IMR-90 (cell line): ENCODE measurements around the gene LIMS3. TPM values are rescaled to one million over a fixed set of nuclear protein-coding genes. Genes with fewer than 3 reads are reported as not detected.
"Not testable (repeated sequence)": the region's sequence is repeated elsewhere in the genome, so short reads cannot be mapped to it uniquely, and the experiment has no call there.

Experiments
- ATAC-seq: fragments of 200-7000 bp; cut with Tn5 transposase; 2 replicates; pipeline ENCODE4 v1.9.1; 2020; ENCODE audit warnings: low read depth, mild to moderate bottlenecking, moderate library complexity
- Bru-seq: library from RNA; stranded (reverse); fragments of 400-500 nt; gene quantifications from one replicate; lab custom pipeline; 2021; lab: Mats Ljungman, UMichigan
- BruChase-seq, 2 experiments: library from RNA; stranded (reverse); fragments of 400-500 nt; gene quantifications; one replicate each; lab custom pipeline; 2021; lab: Mats Ljungman, UMichigan
- BruUV-seq: library from RNA; stranded (reverse); fragments of 400-500 nt; replicated peaks from 2 replicates; lab custom pipeline; 2021; lab: Mats Ljungman, UMichigan
- CTCF ChIA-PET: fragments of 300-600 bp; formaldehyde crosslinking; extraction: SDS; loops from one replicate; lab custom pipeline; 2021; ENCODE audit warnings: antibody characterized with exemption; lab: Yijun Ruan, JAX
- POLR2A ChIA-PET: fragments of 300-600 bp; sonication (Branson Sonifier 250); formaldehyde crosslinking; loops from one replicate; lab custom pipeline; 2022; ENCODE audit warnings: antibody characterized with exemption; ENCODE audit not compliant: unreplicated experiment; lab: Charles Lee
- DNase-seq: peaks from one replicate; pipeline ENCODE4 v3.0.0; 2013
- H2AFZ ChIP-seq: replicated peaks from 2 replicates; pipeline ENCODE3; 2013; ENCODE audit warnings: low read length, mild to moderate bottlenecking; ENCODE audit not compliant: poor library complexity
- H2AK5ac ChIP-seq: 2 replicates; pipeline ENCODE4 v1.6.1; 2013; ENCODE audit warnings: low read depth, low read length, inconsistent platforms
- H2AK9ac ChIP-seq: replicated peaks from 2 replicates; pipeline ENCODE3; 2013; ENCODE audit warnings: mild to moderate bottlenecking, low read depth, low read length, moderate library complexity; ENCODE audit not compliant: poor library complexity
- H2BK120ac ChIP-seq: 2 replicates; pipeline ENCODE4 v1.6.1; 2013; ENCODE audit warnings: low read depth, low read length, inconsistent platforms
- H2BK15ac ChIP-seq: 3 replicates; pipeline ENCODE4 v1.6.1; 2013; ENCODE audit warnings: low read depth, low read length, inconsistent platforms
- H2BK20ac ChIP-seq: 2 replicates; pipeline ENCODE4 v1.6.1; 2013; ENCODE audit warnings: low read depth, mild to moderate bottlenecking, inconsistent platforms, low read length, moderate library complexity
- H2BK5ac ChIP-seq: 2 replicates; pipeline ENCODE4 v1.6.1; 2013; ENCODE audit warnings: mild to moderate bottlenecking, low read depth, low read length, inconsistent platforms; ENCODE audit not compliant: poor library complexity, severe bottlenecking
- H3K14ac ChIP-seq: replicated peaks from 2 replicates; pipeline ENCODE4 v1.6.1; 2013; ENCODE audit warnings: low read depth, low read length, inconsistent platforms
- H3K18ac ChIP-seq: 2 replicates; pipeline ENCODE4 v1.6.1; 2013; ENCODE audit warnings: low read depth, low read length, control low read depth
- H3K23ac ChIP-seq: 2 replicates; pipeline ENCODE4 v1.6.1; 2013; ENCODE audit warnings: low read depth, low read length, inconsistent platforms
- H3K27ac ChIP-seq: 2 replicates; pipeline ENCODE4 v1.5.1; 2013; ENCODE audit warnings: mild to moderate bottlenecking, control low read depth, low read length; ENCODE audit not compliant: insufficient read depth
- H3K27me3 ChIP-seq: 2 replicates; pipeline ENCODE4 v1.6.1; 2013; ENCODE audit warnings: low read length; ENCODE audit not compliant: control insufficient read depth, insufficient read depth
- H3K36me3 ChIP-seq: 2 replicates; pipeline ENCODE4 v1.6.1; 2013; ENCODE audit warnings: low read length, mixed read lengths; ENCODE audit not compliant: control insufficient read depth, insufficient read depth
- H3K4ac ChIP-seq: 2 replicates; pipeline ENCODE4 v1.6.1; 2013; ENCODE audit warnings: low read depth, low read length, inconsistent platforms
- H3K4me1 ChIP-seq: 2 replicates; pipeline ENCODE4 v1.6.1; 2013; ENCODE audit warnings: low read length, mixed read lengths; ENCODE audit not compliant: control insufficient read depth, insufficient read depth
- H3K4me2 ChIP-seq: 2 replicates; pipeline ENCODE4 v1.6.1; 2013; ENCODE audit warnings: low read depth, mild to moderate bottlenecking, control low read depth, low read length, moderate library complexity
- H3K4me3 ChIP-seq: 2 replicates; pipeline ENCODE4 v1.5.1; 2013; ENCODE audit warnings: low read depth, mild to moderate bottlenecking, control low read depth, low read length, moderate library complexity; ENCODE audit not compliant: insufficient read depth
- H3K56ac ChIP-seq: 2 replicates; pipeline ENCODE4 v1.6.1; 2013; ENCODE audit warnings: low read length, inconsistent platforms; ENCODE audit not compliant: insufficient read depth; ENCODE audit errors: extremely low read depth
- H3K79me1 ChIP-seq, 2 experiments: 2 replicates each; pipeline ENCODE4 v1.6.1; 2013; ENCODE audit warnings: low read length in 2 of 2, inconsistent platforms in 1 of 2, low read depth in 1 of 2
- H3K9ac ChIP-seq: 2 replicates; pipeline ENCODE4 v1.6.1; 2013; ENCODE audit warnings: low read depth, low read length, control low read depth
- H3K9me1 ChIP-seq: 2 replicates; pipeline ENCODE4 v1.6.1; 2013; ENCODE audit warnings: low read length, inconsistent platforms; ENCODE audit not compliant: insufficient read depth
- H3K9me3 ChIP-seq: 2 replicates; pipeline ENCODE4 v1.6.1; 2013; ENCODE audit warnings: low read length; ENCODE audit not compliant: control insufficient read depth, insufficient read depth
- H4K20me1 ChIP-seq: 2 replicates; pipeline ENCODE4 v1.6.1; 2013; ENCODE audit warnings: low read length, inconsistent platforms; ENCODE audit not compliant: insufficient read depth
- H4K5ac ChIP-seq: 2 replicates; pipeline ENCODE4 v1.6.1; 2013; ENCODE audit warnings: mild to moderate bottlenecking, low read depth, low read length, control low read depth
- H4K8ac ChIP-seq, 2 experiments: 2 replicates each; pipeline ENCODE4 v1.6.1; 2013; ENCODE audit warnings: low read depth in 2 of 2, low read length in 2 of 2, control low read depth in 1 of 2, inconsistent platforms in 1 of 2
- H4K91ac ChIP-seq: 2 replicates; pipeline ENCODE4 v1.6.1; 2013; ENCODE audit warnings: low read depth, low read length, inconsistent platforms; ENCODE audit not compliant: insufficient read depth
- WGBS, 2 experiments: methylation state at CpG; one replicate each; pipeline versions ENCODE4 v1.1.5 to v1.1.7; 2013; ENCODE audit warnings: missing lambda C conversion rate in 2 of 2; ENCODE audit not compliant: insufficient read length in 1 of 2; ENCODE audit errors: extremely low coverage in 2 of 2; 5-methylcytosine and 5-hydroxymethylcytosine counted together
- dilution Hi-C: fragments of 300-500 bp; cut with HindIII; formaldehyde crosslinking; loops from one replicate; pipeline ENCODE4 v1.14.3; 2018; ENCODE audit warnings: low sequenced_read_pairs; ENCODE audit not compliant: unreplicated experiment
- in situ Hi-C: fragments of 300-500 bp; cut with MboI; formaldehyde crosslinking; loops from 3 replicates; pipeline ENCODE4 v1.14.3; 2019; ENCODE audit warnings: low sequenced_read_pairs, inconsistent platforms, mixed read lengths
- intact Hi-C: fragments of 100-400 bp; cut with micrococcal nuclease; formaldehyde crosslinking; loops from 2 replicates; pipeline ENCODE4 v1.10.0; 2022
- long read RNA-seq: library from polyadenylated mRNA; unstranded; transcript quantifications from one replicate; pipeline ENCODE4 v2.0.0, GENCODE V29; 2021; ENCODE audit not compliant: unreplicated experiment
- polyA plus RNA-seq, 3 experiments: library from polyadenylated mRNA; depleted of rRNA; stranded (reverse); fragments of >200 nt; gene quantifications; 2 replicates each; pipeline ENCODE4 v1.2.3, GENCODE V29; 2012; ENCODE audit warnings: low replicate concordance in 1 of 3
- total RNA-seq: library from RNA; depleted of rRNA; stranded (reverse); fragments of >200 nt; gene quantifications from 2 replicates; pipeline ENCODE4 v1.2.3, GENCODE V29; 2012; rRNA removed

Gene LIMS3, protein sequence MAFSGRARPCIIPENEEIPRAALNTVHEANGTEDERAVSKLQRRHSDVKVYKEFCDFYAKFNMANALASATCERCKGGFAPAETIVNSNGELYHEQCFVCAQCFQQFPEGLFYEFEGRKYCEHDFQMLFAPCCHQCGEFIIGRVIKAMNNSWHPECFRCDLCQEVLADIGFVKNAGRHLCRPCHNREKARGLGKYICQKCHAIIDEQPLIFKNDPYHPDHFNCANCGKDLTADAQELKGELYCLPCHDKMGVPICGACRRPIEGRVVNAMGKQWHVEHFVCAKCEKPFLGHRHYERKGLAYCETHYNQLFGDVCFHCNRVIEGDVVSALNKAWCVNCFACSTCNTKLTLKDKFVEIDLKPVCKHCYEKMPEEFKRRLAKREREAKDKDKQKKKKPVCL
- total RNA-seq (4.4 and 12.7 TPM in 2 replicates), polyA plus RNA-seq (2012; rRNA removed) (0.44 and 0.99 TPM in 2 replicates), Bru-seq, nascent RNA (not detected), BruChase-seq, experiment 1, labeled RNA remaining after a 6-hour chase (not detected), BruChase-seq, experiment 2, labeled RNA remaining after a 2-hour chase (not detected)
- polyA plus RNA-seq (2012; cell fraction: cytosol; rRNA removed) = 1.6 and 2.0 TPM in 2 replicates
- 4.4 and 16.1 TPM in 2 replicates for polyA plus RNA-seq (2012; cell fraction: nucleus; rRNA removed; ENCODE audit: low replicate concordance)
- long read RNA-seq = 0 reads

DNA sequence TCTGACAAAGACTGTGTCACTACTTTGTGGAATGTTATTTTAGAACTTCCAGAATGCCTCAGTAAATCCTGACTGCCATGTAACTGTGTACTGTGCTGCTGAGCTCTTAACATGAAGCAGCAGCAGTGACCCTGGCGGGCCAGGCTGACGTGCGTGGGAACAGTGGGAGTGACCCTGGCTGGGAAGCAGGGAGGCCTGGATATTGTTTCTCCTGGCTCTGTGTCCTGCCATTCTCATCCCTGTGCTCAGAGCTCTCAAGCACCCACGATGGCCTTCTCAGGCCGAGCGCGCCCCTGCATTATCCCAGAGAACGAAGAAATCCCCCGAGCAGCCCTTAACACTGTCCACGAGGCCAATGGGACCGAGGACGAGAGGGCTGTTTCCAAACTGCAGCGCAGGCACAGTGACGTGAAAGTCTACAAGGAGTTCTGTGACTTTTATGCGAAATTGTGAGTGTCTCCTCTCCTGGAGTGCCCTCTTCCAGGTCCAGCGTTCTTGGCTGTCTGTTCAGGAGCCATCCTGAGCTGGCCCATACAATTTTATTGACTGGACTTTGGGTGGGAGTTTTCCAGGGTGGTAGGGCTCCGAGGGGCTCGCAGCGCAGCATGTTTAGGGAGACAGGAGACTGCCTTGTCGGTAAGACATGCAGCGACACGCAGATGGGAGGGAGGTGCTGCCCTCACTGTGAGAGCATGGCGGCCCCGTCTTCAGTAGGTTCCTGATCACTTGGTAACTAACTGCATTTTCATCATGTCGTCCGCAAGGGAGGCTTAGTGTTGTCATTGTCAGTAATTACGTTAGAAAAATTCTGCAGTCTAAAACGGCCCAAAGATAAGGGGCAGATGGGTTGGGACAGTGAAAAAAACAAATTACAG, at the start of gene LIMS3:
TSS of gene LIMS3 (plus strand) at position 227 of the 875 bp plus-strand sequence. CDS start at position 268, 41 bp downstream.
- H3K27ac ChIP-seq, CTCF ChIA-PET, H4K91ac ChIP-seq, DNase-seq, H3K18ac ChIP-seq, H3K4me2 ChIP-seq, H4K8ac ChIP-seq, POLR2A ChIA-PET, H2BK5ac ChIP-seq, ATAC-seq, H3K4ac ChIP-seq, intact Hi-C loops, H2BK120ac ChIP-seq, H4K20me1 ChIP-seq, H3K9me1 ChIP-seq, H2BK15ac ChIP-seq, H2AFZ ChIP-seq, dilution Hi-C loops, H3K9ac ChIP-seq, H2AK9ac ChIP-seq, H2BK20ac ChIP-seq, H3K23ac ChIP-seq, H3K79me1 ChIP-seq, H4K5ac ChIP-seq, H3K9me3 ChIP-seq, H3K27me3 ChIP-seq, H3K36me3 ChIP-seq, H3K14ac ChIP-seq, H3K4me1 ChIP-seq, in situ Hi-C loops, H2AK5ac ChIP-seq, H3K56ac ChIP-seq, H3K4me3 ChIP-seq: not testable (repeated sequence)
- no CpG with 5 or more reads among the region's 28 CpGs for WGBS, 2 experiments
- BruUV-seq = TSS peak; percentile 54

DNA sequence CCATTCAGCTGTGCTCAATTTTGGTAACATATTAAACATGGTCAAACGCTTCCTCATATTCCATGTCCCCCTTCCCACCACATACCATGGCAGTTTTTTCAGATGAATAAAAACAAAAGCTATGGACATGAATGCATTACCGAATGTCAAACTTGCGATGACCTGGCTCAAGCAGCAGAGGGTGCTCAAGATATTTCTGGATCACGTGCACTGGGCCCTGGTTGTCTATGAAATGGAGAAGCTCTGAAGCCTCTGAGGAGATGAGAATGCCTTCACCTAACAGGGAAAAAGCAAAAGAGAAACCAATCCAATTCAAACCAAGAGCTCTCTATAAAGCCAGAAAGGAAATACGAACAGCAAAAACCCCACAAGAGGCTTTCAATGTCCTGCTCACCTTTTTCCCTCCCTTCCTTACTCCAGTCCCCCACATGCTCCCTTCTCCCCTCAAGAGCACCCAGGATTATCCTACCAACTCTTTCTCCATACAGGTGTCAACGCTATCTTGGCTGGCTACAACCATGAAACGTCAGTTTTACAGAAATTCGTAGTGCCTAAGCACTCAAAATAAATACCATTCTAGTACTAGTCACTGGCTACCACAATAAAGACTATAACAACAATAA, 27.2 kb upstream of the LIMS3 start:
- H3K9me3 ChIP-seq, H3K36me3 ChIP-seq, H4K5ac ChIP-seq, H3K4me2 ChIP-seq, H3K18ac ChIP-seq, H2BK5ac ChIP-seq, H4K8ac ChIP-seq, H3K9me1 ChIP-seq, H3K14ac ChIP-seq, dilution Hi-C loops, H4K20me1 ChIP-seq, H2AK5ac ChIP-seq, H3K23ac ChIP-seq, H4K91ac ChIP-seq, H3K4me3 ChIP-seq, H2BK120ac ChIP-seq, H3K9ac ChIP-seq, H3K56ac ChIP-seq, DNase-seq, BruUV-seq, H2AK9ac ChIP-seq, H3K27me3 ChIP-seq, in situ Hi-C loops, POLR2A ChIA-PET, H3K4ac ChIP-seq, H2BK20ac ChIP-seq, H2BK15ac ChIP-seq, CTCF ChIA-PET, H2AFZ ChIP-seq, H3K4me1 ChIP-seq, H3K79me1 ChIP-seq, H3K27ac ChIP-seq, intact Hi-C loops: not testable (repeated sequence)
- ATAC-seq = peak; percentile 98
- WGBS, 2 experiments = no CpG with 5 or more reads among the region's 8 CpGs
